Colonic mucosa (tissue), 4 donors: ENCODE data around the gene ACIN1. TPM values are rescaled to one million over a fixed set of nuclear protein-coding genes. Genes with fewer than 3 reads are reported as not detected.

Experiments
- DNase-seq: peaks from one replicate; pipeline ENCODE4 v3.0.0-alpha.2; 2020
- H3K27ac ChIP-seq: fragments of 200-600 bp; one replicate; pipeline ENCODE4 v1.8.0; 2021
- H3K27me3 ChIP-seq: fragments of 200-600 bp; one replicate; pipeline ENCODE4 v1.8.0; 2021
- H3K36me3 ChIP-seq: fragments of 200-600 bp; one replicate; pipeline ENCODE4 v1.8.0; 2021
- H3K4me1 ChIP-seq: fragments of 200-600 bp; one replicate; pipeline ENCODE4 v1.8.0; 2021; ENCODE audit warnings: mild to moderate bottlenecking
- H3K4me3 ChIP-seq: fragments of 200-600 bp; one replicate; pipeline ENCODE4 v1.8.0; 2021
- H3K9ac ChIP-seq, 2 donors: one replicate each; pipeline ENCODE4 v1.7.0; 2013; ENCODE audit warnings: control low read depth in 2 of 2, low read depth in 2 of 2, low read length in 2 of 2
- H3K9me3 ChIP-seq: fragments of 200-600 bp; one replicate; pipeline ENCODE4 v1.8.0; 2021
- CTCF ChIP-seq: fragments of 200-600 bp; IDR thresholded peaks from one replicate; pipeline ENCODE4 v1.8.0; 2022; ENCODE audit warnings: antibody characterized with exemption, mild to moderate bottlenecking
- intact Hi-C: fragments of 100-400 bp; cut with DNase I; formaldehyde crosslinking; loops from one replicate; pipeline ENCODE4 v1.14.1; 2022
- total RNA-seq, 2 donors: library from RNA; stranded (reverse); fragmentation: NEBNext Ultra II Directional in 1 of 2; extraction: Animal tissue kit (Norgen Biotek cat#: 25700) in 1 of 2; gene quantifications; one replicate each; pipeline ENCODE4 v1.2.1, GENCODE V29; 2021
- donor health status: healthy.
- donor health status: DM: no; HTN: no; CAD: no.
- donor health status: DM: no; HTN: no; CAD: no.

The ACIN1 gene
- total RNA-seq, 2 donors from 2014 or later, result 99.4 to 154 TPM

GRCh38 chr14:23085458-23085857, 9.5 kb downstream of the ACIN1 start:
- no peak for DNase-seq
- no peak overlapping the region for H3K27ac ChIP-seq

GRCh38 chr14:23080474-23080873, 14.5 kb downstream of the ACIN1 start:
- intact Hi-C loops, result no loop called here
- Histone ChIP-seq H3K36me3 (peaks cover 55% of the 10 kb centered on the region), H3K27ac (no peak overlapping the region), H3K4me3 (no peak overlapping the region), H3K9me3 (no peaks in the 10 kb centered on the region), H3K9ac (no peak overlapping the region), H3K4me1 (no peaks in the 10 kb centered on the region), H3K27me3 (no peaks in the 10 kb centered on the region)
- DNase-seq, result no peak
- TF ChIP-seq CTCF, result no peak

More at GRCh38 chr14:23085458-23085857, 9.5 kb downstream of the ACIN1 start:
- no peaks in the 10 kb centered on the region for H3K27me3 ChIP-seq
- intact Hi-C loops, result no loop called here
- H3K4me3 ChIP-seq, result no peak overlapping the region
- no peaks in the 10 kb centered on the region for H3K4me1 ChIP-seq
- no peak overlapping the region for H3K9ac ChIP-seq
- no peaks in the 10 kb centered on the region for H3K9me3 ChIP-seq
- peaks cover 36% of the 10 kb centered on the region for H3K36me3 ChIP-seq
- no peak for TF ChIP-seq CTCF

- Histone ChIP-seq H3K36me3 (peaks cover 58% of the 10 kb centered on the region), H3K4me3 (no peak overlapping the region), H3K27me3 (no peaks in the 10 kb centered on the region), H3K9ac (peak overlapping the region in 1 of 2 donors; percentile 36), H3K9me3 (no peaks in the 10 kb centered on the region), H3K27ac (no peak overlapping the region), H3K4me1 (no peaks in the 10 kb centered on the region)
- TF ChIP-seq CTCF, result no peak
- no peak for DNase-seq
- intact Hi-C loops, result no loop called here
These were observed 15.2 kb downstream of the ACIN1 start for GRCh38 chr14:23079716-23080115.

GRCh38 chr14:23078692-23079116, 16.2 kb downstream of the ACIN1 start:
- no peak overlapping the region for H3K9ac ChIP-seq
- H3K9me3 ChIP-seq, result no peaks in the 10 kb centered on the region
- intact Hi-C loops, result no loop called here
- no peaks in the 10 kb centered on the region for H3K27me3 ChIP-seq
- DNase-seq, result peak; percentile 72
- no peak for TF ChIP-seq CTCF
- no peak overlapping the region for H3K4me3 ChIP-seq
- peak overlapping the region; percentile 41 for H3K27ac ChIP-seq
- peaks cover 58% of the 10 kb centered on the region for H3K36me3 ChIP-seq
- H3K4me1 ChIP-seq, result no peaks in the 10 kb centered on the region

GRCh38 chr14:23077962-23078361, 17.0 kb downstream of the ACIN1 start:
- Histone ChIP-seq H3K4me1 (no peaks in the 10 kb centered on the region), H3K4me3 (no peak overlapping the region), H3K27ac (peak overlapping the region; percentile 41), H3K27me3 (no peaks in the 10 kb centered on the region), H3K36me3 (peaks cover 52% of the 10 kb centered on the region), H3K9me3 (no peaks in the 10 kb centered on the region), H3K9ac (no peak overlapping the region)
- intact Hi-C loops, result no loop called here
- no peak for TF ChIP-seq CTCF
- DNase-seq, result no peak
